Mesenchymal stem cell (in vitro differentiated cells and primary cell): ENCODE measurements around the gene PLG.
"Not testable (repeated sequence)": the region's sequence is repeated elsewhere in the genome, so short reads cannot be mapped to it uniquely, and the experiment has no call there.

ENCODE experiments used
- DNase-seq: peaks from one replicate; pipeline ENCODE4 v3.0.0-alpha.2; 2013
- H2AFZ ChIP-seq: one replicate; pipeline ENCODE4 v1.6.1; 2013; ENCODE audit warnings: low read depth, mild to moderate bottlenecking, control low read depth, inconsistent platforms, low read length, moderate library complexity
- H2AK5ac ChIP-seq: 2 replicates; pipeline ENCODE4 v1.6.1; 2013; ENCODE audit warnings: low read length, moderate library complexity, mild to moderate bottlenecking, inconsistent platforms; ENCODE audit not compliant: severe bottlenecking
- H2BK120ac ChIP-seq: one replicate; pipeline ENCODE4 v1.6.1; 2013; ENCODE audit warnings: low read depth, mild to moderate bottlenecking, inconsistent platforms, low read length, moderate library complexity
- H2BK12ac ChIP-seq, 2 experiments: one replicate each; pipeline ENCODE4 v1.6.1; 2013; ENCODE audit warnings: inconsistent platforms in 2 of 2, low read length in 2 of 2, mild to moderate bottlenecking in 2 of 2, moderate library complexity in 2 of 2, control low read depth in 1 of 2
- H2BK15ac ChIP-seq: one replicate; pipeline ENCODE4 v1.6.1; 2013; ENCODE audit warnings: mild to moderate bottlenecking, low read depth, inconsistent platforms; ENCODE audit not compliant: poor library complexity, severe bottlenecking
- H2BK5ac ChIP-seq: 2 replicates; pipeline ENCODE4 v1.6.1; 2013; ENCODE audit warnings: low read depth, mild to moderate bottlenecking, low read length, control low read depth, inconsistent platforms; ENCODE audit not compliant: poor library complexity, severe bottlenecking
- H3K14ac ChIP-seq, 2 experiments: one replicate each; pipeline ENCODE4 v1.6.1; 2013; ENCODE audit warnings: inconsistent platforms in 2 of 2, low read length in 2 of 2, control low read depth in 1 of 2, mild to moderate bottlenecking in 1 of 2, moderate library complexity in 1 of 2
- H3K18ac ChIP-seq, 2 experiments: one replicate each; pipeline ENCODE4 v1.6.1; 2013; ENCODE audit warnings: inconsistent platforms in 2 of 2, low read length in 2 of 2, control low read depth in 1 of 2, low read depth in 1 of 2, mild to moderate bottlenecking in 1 of 2
- H3K23ac ChIP-seq, 2 experiments: one replicate each; pipeline ENCODE4 v1.6.1; 2013; ENCODE audit warnings: inconsistent platforms in 2 of 2, low read length in 2 of 2, mild to moderate bottlenecking in 2 of 2, moderate library complexity in 2 of 2, control low read depth in 1 of 2
- H3K27ac ChIP-seq: 2 replicates; pipeline ENCODE4 v1.5.1; 2013; ENCODE audit warnings: mild to moderate bottlenecking, moderate library complexity, low read length, control low read depth, inconsistent platforms; ENCODE audit not compliant: poor library complexity, severe bottlenecking
- H3K27me3 ChIP-seq, 2 experiments: 2 replicates each; pipeline versions ENCODE4 v1.6.1 to v1.7.0; 2013; ENCODE audit warnings: low read length in 2 of 2, mild to moderate bottlenecking in 2 of 2, moderate library complexity in 2 of 2, control low read depth in 1 of 2, inconsistent platforms in 1 of 2; ENCODE audit not compliant: control insufficient read depth in 1 of 2, insufficient read depth in 1 of 2
- H3K36me3 ChIP-seq, 2 experiments: 2 replicates each; pipeline versions ENCODE4 v1.6.1 to v1.7.0; 2013; ENCODE audit warnings: low read length in 2 of 2, control low read depth in 1 of 2, inconsistent platforms in 1 of 2, low read depth in 1 of 2, mild to moderate bottlenecking in 1 of 2; ENCODE audit not compliant: insufficient read depth in 2 of 2, control insufficient read depth in 1 of 2
- H3K4ac ChIP-seq, 2 experiments: one replicate each; pipeline ENCODE4 v1.6.1; 2013; ENCODE audit warnings: inconsistent platforms in 2 of 2, low read length in 2 of 2, mild to moderate bottlenecking in 2 of 2, moderate library complexity in 2 of 2, control low read depth in 1 of 2, low read depth in 1 of 2
- H3K4me1 ChIP-seq: 2 replicates; pipeline ENCODE4 v1.6.1; 2013; ENCODE audit warnings: low read depth, low read length, control low read depth; ENCODE audit not compliant: control insufficient read depth, insufficient read depth
- H3K4me2 ChIP-seq: 2 replicates; pipeline ENCODE4 v1.6.1; 2013; ENCODE audit warnings: low read length, mild to moderate bottlenecking, inconsistent platforms; ENCODE audit not compliant: poor library complexity, severe bottlenecking
- H3K4me3 ChIP-seq, 2 experiments: 2 replicates each; pipeline versions ENCODE4 v1.5.1 to v1.7.0; 2013; ENCODE audit warnings: low read length in 2 of 2, mild to moderate bottlenecking in 2 of 2, control low read depth in 1 of 2, low read depth in 1 of 2; ENCODE audit not compliant: insufficient read depth in 1 of 2
- H3K79me1 ChIP-seq: replicated peaks from 2 replicates; pipeline ENCODE4 v1.6.1; 2013; ENCODE audit warnings: mild to moderate bottlenecking, control low read depth, low read length, inconsistent platforms; ENCODE audit not compliant: poor library complexity, severe bottlenecking
- H3K9ac ChIP-seq: 2 replicates; pipeline ENCODE4 v1.7.0; 2013; ENCODE audit warnings: mild to moderate bottlenecking, low read length, moderate library complexity
- H3K9me3 ChIP-seq: 2 replicates; pipeline ENCODE4 v1.7.0; 2013; ENCODE audit warnings: mild to moderate bottlenecking, low read length; ENCODE audit not compliant: control insufficient read depth
- H4K8ac ChIP-seq: one replicate; pipeline ENCODE4 v1.6.1; 2013; ENCODE audit warnings: inconsistent platforms, mild to moderate bottlenecking, low read length, moderate library complexity
- H4K91ac ChIP-seq: one replicate; pipeline ENCODE4 v1.6.1; 2013; ENCODE audit warnings: mild to moderate bottlenecking, low read length, inconsistent platforms
- WGBS: methylation state at CpG from one replicate; pipeline ENCODE4 v1.1.7; 2013; ENCODE audit warnings: mixed read lengths; 5-methylcytosine and 5-hydroxymethylcytosine counted together

The PLG gene

GRCh38 chr6:160775792-160776580 lies 73.9 kb downstream of the PLG start:
- Histone ChIP-seq H3K4me1 (no peaks in the 10 kb centered on the region), H4K8ac (no peak overlapping the region), H4K91ac (no peak overlapping the region), H2BK15ac (no peak overlapping the region), H2AFZ (no peak overlapping the region), H3K9ac (no peak overlapping the region), H3K79me1 (no peaks in the 10 kb centered on the region), H3K18ac (no peak overlapping the region), H3K27me3 (no peaks in the 10 kb centered on the region), H2AK5ac (no peak overlapping the region), H3K36me3 (no peaks in the 10 kb centered on the region), H2BK12ac (no peak overlapping the region), H3K4ac (no peak overlapping the region), H3K14ac (no peak overlapping the region), H3K23ac (no peak overlapping the region), H2BK120ac (no peak overlapping the region), H3K4me2 (no peak overlapping the region), H3K27ac (no peak overlapping the region), H2BK5ac (no peak overlapping the region), H3K4me3 (no peak overlapping the region), H3K9me3 (no peaks in the 10 kb centered on the region)
- DNase-seq, result no peak
- WGBS, result 54% methylated on average over 3 of the region's 6 CpGs

DNA sequence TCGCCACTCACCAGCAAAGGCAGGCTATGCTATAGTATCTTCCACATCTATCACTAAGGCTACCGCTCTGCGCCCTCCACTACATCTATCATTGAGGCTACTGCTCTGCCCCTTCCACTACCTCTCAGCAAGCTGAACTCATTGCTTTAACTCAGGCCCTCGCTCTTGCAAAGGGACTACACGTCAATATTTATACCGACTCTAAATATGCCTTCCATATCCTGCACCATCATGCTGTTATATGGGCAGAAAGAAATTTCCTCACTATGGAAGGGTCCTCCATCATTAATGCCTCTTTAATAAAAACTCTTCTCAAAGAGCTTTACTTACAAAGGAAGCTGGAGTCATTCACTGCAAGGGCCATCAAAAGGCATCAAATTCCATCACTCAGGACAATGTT lies 77.1 kb downstream of the PLG start:
- not testable (repeated sequence) for H3K27me3 ChIP-seq, H3K14ac ChIP-seq, H3K4me1 ChIP-seq, H3K79me1 ChIP-seq, H2BK5ac ChIP-seq, H2AK5ac ChIP-seq, H2BK12ac ChIP-seq, H3K4ac ChIP-seq, H4K91ac ChIP-seq, H3K23ac ChIP-seq, H2BK15ac ChIP-seq, H3K27ac ChIP-seq, H3K36me3 ChIP-seq, H3K18ac ChIP-seq, H3K9ac ChIP-seq, DNase-seq, H3K4me2 ChIP-seq, H3K4me3 ChIP-seq, H2AFZ ChIP-seq, H2BK120ac ChIP-seq, H4K8ac ChIP-seq, H3K9me3 ChIP-seq
- 88% methylated on average over 6 of the region's 6 CpGs for WGBS

GRCh38 chr6:160780656-160781055 lies 78.6 kb downstream of the PLG start:
- H3K79me1 ChIP-seq, H3K4me1 ChIP-seq, H4K91ac ChIP-seq, H2BK15ac ChIP-seq, H3K18ac ChIP-seq, H3K27me3 ChIP-seq, H2BK120ac ChIP-seq, H3K14ac ChIP-seq, DNase-seq, H3K9ac ChIP-seq, H3K4me2 ChIP-seq, H3K4ac ChIP-seq, H3K23ac ChIP-seq, H2AFZ ChIP-seq, H3K4me3 ChIP-seq, H4K8ac ChIP-seq, H2AK5ac ChIP-seq, H3K9me3 ChIP-seq, H2BK12ac ChIP-seq, H3K27ac ChIP-seq, H2BK5ac ChIP-seq, H3K36me3 ChIP-seq: not testable (repeated sequence)
- 88% methylated on average over 3 of the region's 3 CpGs for WGBS

- H3K4me1 ChIP-seq, result no peaks in the 10 kb centered on the region
- no peaks in the 10 kb centered on the region for H3K9me3 ChIP-seq
- H3K36me3 ChIP-seq, result no peaks in the 10 kb centered on the region
- no peak overlapping the region for H3K4me3 ChIP-seq
- no peak overlapping the region for H3K23ac ChIP-seq
- no peak overlapping the region for H3K4ac ChIP-seq
- H2AK5ac ChIP-seq, result no peak overlapping the region
- 77% methylated on average over 4 of the region's 4 CpGs for WGBS
- H2BK5ac ChIP-seq, result no peak overlapping the region
- H4K8ac ChIP-seq, result no peak overlapping the region
- no peak overlapping the region for H2BK15ac ChIP-seq
- H3K18ac ChIP-seq, result no peak overlapping the region
- no peak overlapping the region for H3K4me2 ChIP-seq
- H3K14ac ChIP-seq, result no peak overlapping the region
- H4K91ac ChIP-seq, result no peak overlapping the region
- no peak overlapping the region for H3K9ac ChIP-seq
- no peaks in the 10 kb centered on the region for H3K27me3 ChIP-seq
- no peak overlapping the region for H2BK12ac ChIP-seq
- H2BK120ac ChIP-seq, result no peak overlapping the region
- DNase-seq, result no peak
- no peak overlapping the region for H3K27ac ChIP-seq
- H3K79me1 ChIP-seq, result no peaks in the 10 kb centered on the region
- no peak overlapping the region for H2AFZ ChIP-seq
Measured at GRCh38 chr6:160781298-160781697, 79.3 kb downstream of the PLG start.
